Measurements from ENCODE around the gene ADAMTS13. TPM values are rescaled to one million over a fixed set of nuclear protein-coding genes. Genes with fewer than 3 reads are reported as not detected.
"Not testable (repeated sequence)": the region's sequence is repeated elsewhere in the genome, so short reads cannot be mapped to it uniquely, and the experiment has no call there.

Gene ADAMTS13
- total and polyA plus RNA-seq, 11 donors = 0.64 to 5.8 (median 2.7) TPM

GRCh38 chr9:133375724-133376654 is 46.2 kb upstream of the ADAMTS13 start, which contains the start of the genes STKLD1 and SURF4:
TSS of gene STKLD1 (plus strand) at chr9:133376366. CDS start at chr9:133376474, 108 bp downstream.
TSS of gene SURF4 (minus strand) at chr9:133376060. CDS start at chr9:133375969, 91 bp downstream.
- Histone ChIP-seq H3K27me3 (no peaks in the 10 kb centered on the region), H3K27ac (peak within 1 kb of the TSS; percentile 83 to 98 (median 94)), H3K4me3 (peak within 1 kb of the TSS; percentile 75 to 100 (median 94)), H3K36me3 (peaks cover 0 to 14% (median 5%) of the 10 kb centered on the region in 9 donors), H3K9me3 (peaks cover 0 to 10% (median 0%) of the 10 kb centered on the region in 12 donors), H3K4me1 (peaks cover 3 to 50% (median 39%) of the 10 kb centered on the region in 12 donors)
- TF ChIP-seq CTCF (IDR thresholded peaks at IDR 0.05) (peak in 2 of 12 donors; percentile 4 to 11), POLR2A (IDR thresholded peaks at IDR 0.05) (peak in 1 of 2 donors; percentile 94)
- intact Hi-C loops (cut with DNase I) = loop anchor here in 5 of 10 donors (1.0 to 5.0 kb wide), 7 partner anchors 19 to 83 kb away; partner anchors contain the start of genes SURF6 (in 4 of the 5), CACFD1 (in 1 of the 5), MED22 (in 1 of the 5) and REXO4 (in 1 of the 5)
- 0 to 1% (median 0%) methylated on average over 16 to 120 of the region's 120 CpGs for WGBS, 4 donors
- ATAC-seq (peak; percentile 94 to 98 (median 98)), DNase-seq (peak; percentile 95 to 99 (median 97))

GRCh38 chr9:133377280-133377679 is 44.9 kb upstream of the ADAMTS13 start:
- not testable (repeated sequence) for H3K9me3 ChIP-seq, ATAC-seq, H3K4me3 ChIP-seq, H3K27ac ChIP-seq, DNase-seq, H3K27me3 ChIP-seq
- 93 to 95% (median 94%) methylated on average over 14 of the region's 14 CpGs for WGBS, 4 donors
- intact Hi-C loops (cut with DNase I) = loop anchor here in 4 of 10 donors (2.0 to 5.0 kb wide), 5 partner anchors 20 to 82 kb away; partner anchors contain the start of genes SURF6 (in 2 of the 4), CACFD1 (in 1 of the 4), MED22 (in 1 of the 4) and REXO4 (in 1 of the 4)
- Histone ChIP-seq H3K36me3 (peaks cover 0 to 12% (median 5%) of the 10 kb centered on the region in 9 donors), H3K4me1 (peaks cover 0 to 37% (median 26%) of the 10 kb centered on the region in 12 donors)

- TF ChIP-seq POLR2A (IDR thresholded peaks at IDR 0.05) (no peak), CTCF (IDR thresholded peaks at IDR 0.05) (no peak)
- H3K27me3 ChIP-seq = no peaks in the 10 kb centered on the region
- WGBS, 4 donors = 74 to 85% (median 81%) methylated on average over 5 to 6 of the region's 6 CpGs
- DNase-seq (no peak), ATAC-seq (no peak)
- no peak overlapping the region for H3K4me3 ChIP-seq
- peaks cover 0 to 10% (median 0%) of the 10 kb centered on the region in 12 donors for H3K9me3 ChIP-seq
- intact Hi-C loops (cut with DNase I) = loop anchor here in 4 of 10 donors (2.0 to 5.0 kb wide), 5 partner anchors 21 to 81 kb away; partner anchors contain the start of genes SURF6 (in 2 of the 4), CACFD1 (in 1 of the 4), MED22 (in 1 of the 4) and REXO4 (in 1 of the 4)
- peaks cover 0 to 32% (median 22%) of the 10 kb centered on the region in 12 donors for H3K4me1 ChIP-seq
- H3K36me3 ChIP-seq = peaks cover 0 to 11% (median 4%) of the 10 kb centered on the region in 9 donors
- H3K27ac ChIP-seq = no peak overlapping the region
Observed at GRCh38 chr9:133377721-133378216, 44.4 kb upstream of the ADAMTS13 start.

GRCh38 chr9:133378408-133378962 is 43.7 kb upstream of the ADAMTS13 start:
- 92 to 100% (median 95%) methylated on average over 1 of the region's 1 CpG for WGBS, 4 donors
- Histone ChIP-seq H3K27me3 (no peaks in the 10 kb centered on the region), H3K4me1 (peaks cover 0 to 25% (median 16%) of the 10 kb centered on the region in 12 donors), H3K36me3 (peaks cover 0 to 4% (median 0%) of the 10 kb centered on the region in 9 donors), H3K4me3 (no peak overlapping the region), H3K27ac (no peak overlapping the region), H3K9me3 (peaks cover 0 to 10% (median 0%) of the 10 kb centered on the region in 12 donors)
- TF ChIP-seq CTCF (IDR thresholded peaks at IDR 0.05) (no peak), POLR2A (IDR thresholded peaks at IDR 0.05) (no peak)
- DNase-seq (no peak), ATAC-seq (no peak)
- intact Hi-C loops (cut with DNase I) = loop anchor here in 3 of 10 donors (5.0 kb wide), 2 partner anchors 39 to 41 kb away; partner anchors contain the start of genes SURF6 (in 2 of the 3) and REXO4 (in 1 of the 3)

Data from heart left ventricle (tissue), 16 donors.